Cardiac fibroblast (primary cell): ENCODE results near the gene TBC1D4.

Experiments used
- DNase-seq, 2 donors: peaks; one replicate each; pipeline versions ENCODE4 v3.0.0 to v3.0.0-alpha.2; 2010; ENCODE audit warnings: low read depth in 2 of 2
- H3K4me3 ChIP-seq, 2 donors: replicated peaks in 1 of 2; 1 replicate in 1 of 2; 2 replicates in 1 of 2; pipeline ENCODE4 v1.5.1; 2011; ENCODE audit warnings: low read depth in 2 of 2, low read length in 2 of 2, mild to moderate bottlenecking in 2 of 2, moderate library complexity in 1 of 2
- CTCF ChIP-seq: IDR thresholded peaks from one replicate; pipeline ENCODE4 v1.5.1; 2011; ENCODE audit warnings: low read depth, mild to moderate bottlenecking, low read length, inconsistent platforms

Gene TBC1D4

GRCh38 chr13:75407473-75407872 lies 74.5 kb downstream of the TBC1D4 start:
- no peak for TF ChIP-seq CTCF
- no peak overlapping the region for H3K4me3 ChIP-seq
- no peak for DNase-seq

- peak; percentile 58 to 72 for DNase-seq
- no peak overlapping the region for H3K4me3 ChIP-seq
- no peak for TF ChIP-seq CTCF
Observed at GRCh38 chr13:75405976-75406703, 75.8 kb downstream of the TBC1D4 start.

DNA sequence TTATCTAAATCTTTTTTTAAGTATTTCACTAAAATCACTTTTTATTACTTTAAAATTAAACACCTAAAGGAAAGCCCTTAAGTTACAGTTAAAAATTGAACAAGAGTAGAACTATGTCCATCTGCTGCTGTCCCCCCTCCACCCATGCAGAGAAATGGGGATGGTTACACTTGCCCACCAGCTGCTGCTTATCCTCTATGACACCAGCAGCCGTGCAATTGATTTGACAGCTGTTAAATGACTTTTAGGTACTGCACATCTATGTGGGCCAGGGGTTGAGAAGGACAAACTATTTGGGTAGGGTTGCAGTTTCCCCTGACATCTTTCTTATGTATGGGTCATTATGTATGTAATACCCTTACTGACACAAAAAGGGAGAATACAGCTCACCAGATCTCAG lies 77.2 kb downstream of the TBC1D4 start:
- DNase-seq, result no peak
- TF ChIP-seq CTCF, result no peak
- H3K4me3 ChIP-seq, result no peak overlapping the region

- no peak for DNase-seq
- no peak overlapping the region for H3K4me3 ChIP-seq
- TF ChIP-seq CTCF, result no peak
Observed at GRCh38 chr13:75402787-75403186, 79.2 kb downstream of the TBC1D4 start.

GRCh38 chr13:75400775-75401174 lies 81.2 kb downstream of the TBC1D4 start:
- no peak for TF ChIP-seq CTCF
- H3K4me3 ChIP-seq, result no peak overlapping the region
- DNase-seq, result no peak

GRCh38 chr13:75399879-75400217 lies 82.1 kb downstream of the TBC1D4 start:
- TF ChIP-seq CTCF, result no peak
- DNase-seq, result no peak
- H3K4me3 ChIP-seq, result no peak overlapping the region
